H1 (cell line): ENCODE results near the gene SLMAP. TPM values are rescaled to one million over a fixed set of nuclear protein-coding genes. Genes with fewer than 3 reads are reported as not detected.

Experiments used
- CTCF ChIA-PET: fragments of 300-600 bp; sonication (Branson Sonifier 250); formaldehyde crosslinking; loops from one replicate; lab custom pipeline; 2021; ENCODE audit not compliant: partially characterized antibody; lab: Charles Lee
- POLR2A ChIA-PET: fragments of 300-600 bp; sonication (Branson Sonifier 250); formaldehyde crosslinking; loops from one replicate; lab custom pipeline; 2021; ENCODE audit warnings: inconsistent platforms; ENCODE audit not compliant: partially characterized antibody; lab: Charles Lee
- DNase-seq, 2 experiments: peaks; one replicate each; pipeline versions ENCODE4 v3.0.0 to v3.0.0-alpha.2; 2010 to 2022; ENCODE audit warnings: low spot score in 2 of 2, low read depth in 1 of 2, mixed read lengths in 1 of 2
- FAIRE-seq: peaks from 2 replicates; lab custom pipeline; 2011; peaks lifted over from hg19 to GRCh38; lab: Jason Lieb, UNC
- H2AFZ ChIP-seq: 2 replicates; pipeline ENCODE4 v1.8.1; 2012; ENCODE audit warnings: low read length, inconsistent platforms
- H2AK5ac ChIP-seq: 2 replicates; pipeline ENCODE4 v1.6.1; 2013; ENCODE audit warnings: low read depth, low read length
- H2BK120ac ChIP-seq: replicated peaks from 2 replicates; pipeline ENCODE3; 2013; ENCODE audit warnings: low read depth, low read length, inconsistent platforms
- H2BK12ac ChIP-seq: 2 replicates; pipeline ENCODE4 v1.6.1; 2013; ENCODE audit warnings: low read depth, low read length
- H2BK15ac ChIP-seq: 2 replicates; pipeline ENCODE4 v1.6.1; 2013; ENCODE audit warnings: low read length
- H2BK20ac ChIP-seq: 2 replicates; pipeline ENCODE4 v1.6.1; 2013; ENCODE audit warnings: low read length
- H2BK5ac ChIP-seq: 2 replicates; pipeline ENCODE4 v1.6.1; 2013; ENCODE audit warnings: low read depth, low read length
- H3K14ac ChIP-seq: 2 replicates; pipeline ENCODE4 v1.6.1; 2013; ENCODE audit warnings: inconsistent platforms; ENCODE audit not compliant: insufficient read length
- H3K18ac ChIP-seq: 2 replicates; pipeline ENCODE4 v1.6.1; 2013; ENCODE audit warnings: low read length; ENCODE audit errors: extremely low read depth
- H3K23ac ChIP-seq: 2 replicates; pipeline ENCODE4 v1.6.1; 2013; ENCODE audit warnings: inconsistent platforms; ENCODE audit not compliant: insufficient read length
- H3K23me2 ChIP-seq: 2 replicates; pipeline ENCODE4 v1.6.1; 2013; ENCODE audit warnings: low read depth, low read length
- H3K27ac ChIP-seq: 2 replicates; pipeline ENCODE4 v1.6.1; 2011; ENCODE audit warnings: low read depth, low read length, inconsistent platforms
- H3K27me3 ChIP-seq, 4 experiments: replicated peaks in 1 of 4; 1 replicate in 1 of 4; 2 replicates in 3 of 4; pipeline versions ENCODE4 v1.6.1 to v1.8.1; 2011 to 2013; ENCODE audit warnings: low read length in 3 of 4, mild to moderate bottlenecking in 3 of 4, inconsistent platforms in 2 of 4, mixed read lengths in 2 of 4, moderate library complexity in 1 of 4; ENCODE audit not compliant: control insufficient read depth in 3 of 4, insufficient read depth in 3 of 4; ENCODE audit errors: extremely low read depth in 1 of 4
- H3K36me3 ChIP-seq, 4 experiments: 2 replicates each; pipeline versions ENCODE4 v1.6.1 to v1.8.1; 2011 to 2013; ENCODE audit warnings: mild to moderate bottlenecking in 4 of 4, low read length in 3 of 4, moderate library complexity in 2 of 4, control low read depth in 1 of 4, inconsistent platforms in 1 of 4; ENCODE audit not compliant: insufficient read depth in 4 of 4, control insufficient read depth in 2 of 4
- H3K4ac ChIP-seq: replicated peaks from 2 replicates; pipeline ENCODE3; 2013; ENCODE audit warnings: low read length, low read depth, mixed read lengths, inconsistent platforms; ENCODE audit not compliant: insufficient read length
- H3K4me1 ChIP-seq, 4 experiments: replicated peaks in 1 of 4; 1 replicate in 1 of 4; 2 replicates in 3 of 4; pipeline versions ENCODE4 v1.6.1 to v1.8.1; 2011 to 2013; ENCODE audit warnings: low read length in 3 of 4, inconsistent platforms in 2 of 4, mixed read lengths in 1 of 4; ENCODE audit not compliant: insufficient read depth in 4 of 4, control insufficient read depth in 3 of 4
- H3K4me2 ChIP-seq, 2 experiments: 2 replicates each; pipeline versions ENCODE4 v1.6.1 to v1.8.1; 2011 to 2013; ENCODE audit warnings: low read depth in 2 of 2, low read length in 2 of 2, control low read depth in 1 of 2, inconsistent platforms in 1 of 2, mild to moderate bottlenecking in 1 of 2; ENCODE audit not compliant: insufficient read depth in 1 of 2
- H3K4me3 ChIP-seq, 4 experiments: fragments of 200-600, 300-600 bp in 1 of 4; sonication (generic), shearing (Covaris generic), sonication (Bioruptor Twin) in 1 of 4; 2 replicates each; pipeline versions ENCODE4 v1.5.1 to v1.8.1; 2011 to 2016; ENCODE audit warnings: low read length in 4 of 4, low read depth in 3 of 4, control low read depth in 2 of 4, inconsistent platforms in 2 of 4, mild to moderate bottlenecking in 2 of 4, mixed read lengths in 1 of 4, moderate library complexity in 1 of 4; ENCODE audit not compliant: insufficient read depth in 2 of 4; ENCODE audit errors: extremely low read depth in 1 of 4
- H3K56ac ChIP-seq: replicated peaks from 2 replicates; pipeline ENCODE3; 2013; ENCODE audit warnings: low read depth, mild to moderate bottlenecking, mixed read lengths, low read length, inconsistent platforms; ENCODE audit not compliant: insufficient read length
- H3K79me1 ChIP-seq: 2 replicates; pipeline ENCODE4 v1.6.1; 2013; ENCODE audit warnings: low read depth, low read length, control low read depth
- H3K79me2 ChIP-seq, 2 experiments: 2 replicates each; pipeline versions ENCODE4 v1.6.1 to v1.8.1; 2012 to 2013; ENCODE audit warnings: low read length in 2 of 2, mild to moderate bottlenecking in 2 of 2, inconsistent platforms in 1 of 2; ENCODE audit not compliant: insufficient read depth in 2 of 2, control insufficient read depth in 1 of 2
- H3K9ac ChIP-seq, 4 experiments: replicated peaks in 1 of 4; 1 replicate in 1 of 4; 2 replicates in 3 of 4; pipeline versions ENCODE4 v1.6.1 to v1.8.1; 2011 to 2013; ENCODE audit warnings: low read depth in 3 of 4, low read length in 3 of 4, control low read depth in 2 of 4, mild to moderate bottlenecking in 2 of 4, moderate library complexity in 2 of 4, inconsistent platforms in 1 of 4; ENCODE audit errors: extremely low read depth in 1 of 4
- H3K9me3 ChIP-seq, 2 experiments: 2 replicates each; pipeline versions ENCODE4 v1.6.1 to v1.8.1; 2012 to 2013; ENCODE audit warnings: mild to moderate bottlenecking in 2 of 2, moderate library complexity in 2 of 2, control low read depth in 1 of 2, inconsistent platforms in 1 of 2, low read depth in 1 of 2, low read length in 1 of 2, mixed read lengths in 1 of 2; ENCODE audit not compliant: insufficient read depth in 2 of 2
- H4K20me1 ChIP-seq, 2 experiments: replicated peaks in 1 of 2; 2 replicates each; pipeline versions ENCODE3 to v1.8.1; 2011 to 2013; ENCODE audit warnings: inconsistent platforms in 2 of 2, low read length in 2 of 2, mild to moderate bottlenecking in 1 of 2; ENCODE audit not compliant: insufficient read depth in 2 of 2, control insufficient read depth in 1 of 2
- H4K5ac ChIP-seq: 2 replicates; pipeline ENCODE4 v1.6.1; 2013; ENCODE audit warnings: low read length, low read depth, mixed read lengths, inconsistent platforms; ENCODE audit not compliant: insufficient read length
- H4K8ac ChIP-seq: 2 replicates; pipeline ENCODE4 v1.8.0; 2013; ENCODE audit warnings: mild to moderate bottlenecking, moderate library complexity, low read length, inconsistent platforms; ENCODE audit not compliant: insufficient read depth; ENCODE audit errors: extremely low read depth
- H4K91ac ChIP-seq: replicated peaks from 2 replicates; pipeline ENCODE3; 2013; ENCODE audit warnings: low read length, mixed read lengths, inconsistent platforms; ENCODE audit not compliant: insufficient read length
- CBX8 ChIP-seq: fragments of 300-800, 300-1000 bp; sonication (generic); IDR thresholded peaks from 2 replicates; pipeline ENCODE4 v1.7.1; 2016; ENCODE audit warnings: low read depth, low read length, borderline replicate concordance
- CHD1 ChIP-seq: IDR thresholded peaks from 2 replicates; pipeline ENCODE4 v1.6.1; 2012; ENCODE audit warnings: low read depth, low read length, improper control_type of control experiment
- HDAC6 ChIP-seq: IDR thresholded peaks from one replicate; pipeline ENCODE4 v1.7.1; 2012; ENCODE audit warnings: low read depth, mild to moderate bottlenecking, inconsistent platforms, low read length, moderate library complexity
- KDM4A ChIP-seq: IDR thresholded peaks from one replicate; pipeline ENCODE4 v1.7.1; 2012; ENCODE audit warnings: low read depth, mild to moderate bottlenecking, moderate library complexity, low read length, inconsistent platforms; ENCODE audit not compliant: severe bottlenecking
- NANOG ChIP-seq: IDR thresholded peaks from 2 replicates; pipeline ENCODE4 v1.6.1; 2011; ENCODE audit warnings: low read length, low read depth, mild to moderate bottlenecking, inconsistent platforms; ENCODE audit not compliant: insufficient read depth, poor library complexity, severe bottlenecking
- PHF8 ChIP-seq: fragments of 200-600 bp; sonication (generic); conservative IDR thresholded peaks from 2 replicates; pipeline ENCODE4 v1.7.1; 2012; ENCODE audit warnings: low read depth, mild to moderate bottlenecking, inconsistent platforms, low read length, moderate library complexity
- POLR2AphosphoS5 ChIP-seq: IDR thresholded peaks from 2 replicates; pipeline ENCODE4 v1.6.1; 2011; ENCODE audit warnings: low read depth, low read length
- SIX5 ChIP-seq: IDR thresholded peaks from 2 replicates; pipeline ENCODE4 v1.6.1; 2011; ENCODE audit warnings: mild to moderate bottlenecking, low read depth, low read length
- TBP ChIP-seq: IDR thresholded peaks from 2 replicates; pipeline ENCODE4 v1.6.1; 2011; ENCODE audit warnings: low read depth, low read length, improper control_type of control experiment
- WGBS, 2 experiments: shearing (Covaris generic) in 1 of 2; methylation state at CpG; one replicate each; pipeline versions ENCODE4 v1.1.6 to v1.1.7; 2013 to 2015; ENCODE audit warnings: low lambda C conversion rate in 2 of 2, mixed read lengths in 2 of 2, inconsistent platforms in 1 of 2, low coverage in 1 of 2, missing lambda C conversion rate in 1 of 2; ENCODE audit not compliant: insufficient replicate concordance in 2 of 2, insufficient coverage in 1 of 2, insufficient read length in 1 of 2; ENCODE audit errors: extremely low coverage in 1 of 2, missing lambda C conversion rate in 1 of 2; 5-methylcytosine and 5-hydroxymethylcytosine counted together
- polyA plus RNA-seq, 7 experiments: library from polyadenylated mRNA; depleted of rRNA in 3 of 7; stranded (reverse) in 5 of 7; unstranded in 2 of 7; fragments of >200 nt in 5 of 7; fragments of 200-250 nt in 2 of 7; gene quantifications; 1 replicate in 5 of 7; 2 replicates in 1 of 7; 4 replicates in 1 of 7; pipeline versions ENCODE4 v1.2.1 to v1.2.3, GENCODE V29; 2011 to 2013; ENCODE audit warnings: missing spikeins in 2 of 7, mixed read lengths in 2 of 7
- total RNA-seq: library from RNA; stranded (reverse); fragmentation: NEBNext Ultra II Directional; extraction: Animal tissue kit (Norgen Biotek cat#: 25700); gene quantifications from 2 replicates; pipeline ENCODE4 v1.2.1, GENCODE V29; 2021
- TF ChIP-seq, protein P1 (sequence below): IDR thresholded peaks from 2 replicates; pipeline ENCODE4 v1.6.1; 2012; ENCODE audit warnings: low read length, inconsistent platforms
- TF ChIP-seq, protein P2 (sequence below): IDR thresholded peaks from 2 replicates; pipeline ENCODE4 v1.6.1; 2011; ENCODE audit warnings: low read depth, mild to moderate bottlenecking, low read length; ENCODE audit not compliant: insufficient read depth

The SLMAP gene
- total and polyA plus RNA-seq, 2 of the 8 experiments (the other 6 are each of a cell fraction or from before 2014, with no cell fraction given): 13.6 to 70.4 TPM

DNA sequence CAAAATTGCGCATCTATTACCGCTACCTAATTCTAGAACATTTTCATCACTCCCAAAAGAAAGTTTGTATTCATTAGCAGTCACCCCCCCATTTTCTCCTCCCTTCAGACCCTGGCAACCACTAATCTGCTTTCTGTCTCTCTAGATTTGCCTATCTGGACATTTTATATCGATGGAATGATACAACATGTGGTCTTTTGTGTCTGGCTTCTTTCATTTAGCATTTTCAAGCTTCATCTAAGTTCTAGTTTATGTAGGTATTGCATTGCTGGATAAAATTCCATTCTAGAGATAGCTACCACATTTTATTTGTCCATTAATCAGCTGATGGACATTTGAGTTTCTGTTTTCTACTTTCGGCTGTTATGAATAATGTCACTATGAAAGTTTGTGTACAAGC lies 38.4 kb downstream of the SLMAP start:
- CTCF ChIA-PET: no interaction called here

More for the DNA sequence above, 38.4 kb downstream of the SLMAP start:
- Histone ChIP-seq H3K23ac (no peak overlapping the region), H3K14ac (no peak overlapping the region), H3K9ac (no peak overlapping the region), H3K36me3 (no peaks in the 10 kb centered on the region), H3K27me3 (no peaks in the 10 kb centered on the region), H3K27ac (no peak overlapping the region), H4K5ac (no peak overlapping the region), H2BK12ac (no peak overlapping the region), H3K79me2 (peaks cover 0 to 82% of the 10 kb centered on the region in 2 experiments; a peak in 3 of 4 replicates), H3K56ac (no peak overlapping the region), H2BK15ac (no peak overlapping the region), H4K91ac (no peak overlapping the region), H3K4me2 (no peak overlapping the region), H2BK120ac (no peak overlapping the region), H3K18ac (no peak overlapping the region), H3K4ac (no peak overlapping the region), H3K4me3 (no peak overlapping the region), H4K20me1 (peaks cover 0 to 3% of the 10 kb centered on the region in 2 experiments), H3K9me3 (no peaks in the 10 kb centered on the region), H2BK5ac (no peak overlapping the region), H3K79me1 (peaks cover 5% of the 10 kb centered on the region; the same call in 1 of the 2 replicates), H3K23me2 (no peaks in the 10 kb centered on the region), H2AK5ac (no peak overlapping the region), H3K4me1 (no peaks in the 10 kb centered on the region), H2AFZ (no peak overlapping the region), H2BK20ac (no peak overlapping the region), H4K8ac (no peak overlapping the region)
- 99% methylated on average over 4 of the region's 4 CpGs; no CpG with 5 or more reads in 1 of the 2 experiments for WGBS, 2 experiments
- TF ChIP-seq PHF8: no peak
- TF ChIP-seq, protein P1, sequence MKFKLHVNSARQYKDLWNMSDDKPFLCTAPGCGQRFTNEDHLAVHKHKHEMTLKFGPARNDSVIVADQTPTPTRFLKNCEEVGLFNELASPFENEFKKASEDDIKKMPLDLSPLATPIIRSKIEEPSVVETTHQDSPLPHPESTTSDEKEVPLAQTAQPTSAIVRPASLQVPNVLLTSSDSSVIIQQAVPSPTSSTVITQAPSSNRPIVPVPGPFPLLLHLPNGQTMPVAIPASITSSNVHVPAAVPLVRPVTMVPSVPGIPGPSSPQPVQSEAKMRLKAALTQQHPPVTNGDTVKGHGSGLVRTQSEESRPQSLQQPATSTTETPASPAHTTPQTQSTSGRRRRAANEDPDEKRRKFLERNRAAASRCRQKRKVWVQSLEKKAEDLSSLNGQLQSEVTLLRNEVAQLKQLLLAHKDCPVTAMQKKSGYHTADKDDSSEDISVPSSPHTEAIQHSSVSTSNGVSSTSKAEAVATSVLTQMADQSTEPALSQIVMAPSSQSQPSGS: no peak
- TF ChIP-seq KDM4A: no peak
- TF ChIP-seq SIX5: no peak
- no peak for TF ChIP-seq CHD1
- TF ChIP-seq, protein P2, sequence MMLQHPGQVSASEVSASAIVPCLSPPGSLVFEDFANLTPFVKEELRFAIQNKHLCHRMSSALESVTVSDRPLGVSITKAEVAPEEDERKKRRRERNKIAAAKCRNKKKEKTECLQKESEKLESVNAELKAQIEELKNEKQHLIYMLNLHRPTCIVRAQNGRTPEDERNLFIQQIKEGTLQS: no peak
- TF ChIP-seq HDAC6: no peak
- no peak for TF ChIP-seq TBP
- no peak for TF ChIP-seq NANOG
- no peak for TF ChIP-seq CBX8
- TF ChIP-seq POLR2AphosphoS5: no peak
- FAIRE-seq (no peak), DNase-seq (no peak)
- POLR2A ChIA-PET: no interaction called here
